ENCODE measurements around the gene SLC26A8. TPM values are rescaled to one million over a fixed set of nuclear protein-coding genes. Genes with fewer than 3 reads are reported as not detected.

The SLC26A8 gene
- total and polyA plus RNA-seq, 4 donors: 0.03 to 0.33 (median 0.18) TPM

GRCh38 chr6:35929601-35930000 lies 94.8 kb downstream of the SLC26A8 start:
- TF ChIP-seq GABPA (IDR thresholded peaks at IDR 0.05 in 1 of 2, conservative IDR thresholded peaks at IDR 0.05 in 1 of 2) (no peak), SP1 (IDR thresholded peaks at IDR 0.05) (no peak), RAD21 (IDR thresholded peaks at IDR 0.05) (no peak), REST (IDR thresholded peaks at IDR 0.05) (no peak), EGR1 (IDR thresholded peaks at IDR 0.05; ENCODE audit: low read depth in 2 of 2) (no peak), NR2F2 (IDR thresholded peaks at IDR 0.05) (no peak), TAF1 (conservative IDR thresholded peaks at IDR 0.05) (no peak), JUND (IDR thresholded peaks at IDR 0.05) (no peak), MAX (IDR thresholded peaks at IDR 0.05) (no peak), FOXA2 (IDR thresholded peaks at IDR 0.05) (no peak), ZBTB33 (IDR thresholded peaks at IDR 0.05) (no peak)
- no peak overlapping the region for H3K4me3 ChIP-seq (ENCODE audit: low read depth in 1 of 3, low read length in 3 of 3)
- WGBS: 97% methylated on average over 1 of the region's 1 CpG
- H3K4me1 ChIP-seq (ENCODE audit: control insufficient read depth in 4 of 4, insufficient read depth in 4 of 4, low read length in 3 of 4): no peaks in the 10 kb centered on the region
- no peaks in the 10 kb centered on the region for H3K36me3 ChIP-seq (ENCODE audit: control insufficient read depth in 4 of 4, insufficient read depth in 3 of 4, low read depth in 1 of 4, low read length in 3 of 4)
- no peak overlapping the region for H3K9ac ChIP-seq (ENCODE audit: low read depth in 1 of 2, low read length in 2 of 2)
- no peak overlapping the region for H3K27ac ChIP-seq (ENCODE audit: low read depth in 1 of 2, low read length in 2 of 2)
- no peaks in the 10 kb centered on the region for H3K27me3 ChIP-seq (ENCODE audit: control insufficient read depth in 4 of 4, insufficient read depth in 4 of 4, low read length in 3 of 4)
- no peaks in the 10 kb centered on the region for H3K9me3 ChIP-seq (ENCODE audit: control insufficient read depth in 4 of 4, low read length in 3 of 4)
- DNase-seq (ENCODE audit: low spot score): no peak

GRCh38 chr6:35926509-35927215 lies 97.8 kb downstream of the SLC26A8 start:
- WGBS: 84% methylated on average over 2 of the region's 2 CpGs
- no peaks in the 10 kb centered on the region for H3K36me3 ChIP-seq (ENCODE audit: control insufficient read depth in 4 of 4, insufficient read depth in 3 of 4, low read depth in 1 of 4, low read length in 3 of 4)
- no peaks in the 10 kb centered on the region for H3K9me3 ChIP-seq (ENCODE audit: control insufficient read depth in 4 of 4, low read length in 3 of 4)
- H3K9ac ChIP-seq (ENCODE audit: low read depth in 1 of 2, low read length in 2 of 2): no peak overlapping the region
- no peak for DNase-seq (ENCODE audit: low spot score)
- no peaks in the 10 kb centered on the region for H3K27me3 ChIP-seq (ENCODE audit: control insufficient read depth in 4 of 4, insufficient read depth in 4 of 4, low read length in 3 of 4)
- no peak overlapping the region for H3K27ac ChIP-seq (ENCODE audit: low read depth in 1 of 2, low read length in 2 of 2)
- H3K4me1 ChIP-seq (ENCODE audit: control insufficient read depth in 4 of 4, insufficient read depth in 4 of 4, low read length in 3 of 4): peaks cover 0 to 8% (median 6%) of the 10 kb centered on the region in 4 donors
- TF ChIP-seq JUND (IDR thresholded peaks at IDR 0.05) (no peak), HNF4G (IDR thresholded peaks at IDR 0.05) (no peak), NR2F2 (IDR thresholded peaks at IDR 0.05) (no peak), ATF3 (IDR thresholded peaks at IDR 0.05) (no peak), FOXA1 (IDR thresholded peaks at IDR 0.05) (no peak), RAD21 (IDR thresholded peaks at IDR 0.05) (no peak), HNF4A (conservative IDR thresholded peaks at IDR 0.05) (no peak), MAX (IDR thresholded peaks at IDR 0.05) (no peak), GABPA (IDR thresholded peaks at IDR 0.05 in 1 of 2, conservative IDR thresholded peaks at IDR 0.05 in 1 of 2) (no peak), FOXA2 (IDR thresholded peaks at IDR 0.05) (no peak)
- no peak overlapping the region for H3K4me3 ChIP-seq (ENCODE audit: low read depth in 1 of 3, low read length in 3 of 3)

Measured in liver (tissue), 9 donors.